ENCODE data around the gene PTX4. TPM values are rescaled to one million over a fixed set of nuclear protein-coding genes. Genes with fewer than 3 reads are reported as not detected.

Gene PTX4
- total RNA-seq, 1 experiment from 2014 or later, result not detected

GRCh38 chr16:1443403-1443973 is 45.3 kb downstream of the PTX4 start:
- peaks cover 0 to 5% (median 4%) of the 10 kb centered on the region in 3 experiments; a peak in 2 of 7 replicates for H3K36me3 Mint-ChIP-seq (ENCODE audit: insufficient read depth in 1 of 3, low read depth in 3 of 3)
- no peak overlapping the region for H3K27ac Mint-ChIP-seq
- TF ChIP-seq CTCF (conservative IDR thresholded peaks at IDR 0.05), result no peak
- Histone ChIP-seq H2AK5ac (ENCODE audit: insufficient read length, low read length) (no peak overlapping the region), H4K91ac (ENCODE audit: insufficient read length, low read depth, low read length) (peak overlapping the region; percentile 51), H2AFZ (ENCODE audit: low read length) (no peak overlapping the region), H3T11ph (ENCODE audit: low read length) (no peak overlapping the region), H2BK120ac (ENCODE audit: low read depth, low read length, poor library complexity, severe bottlenecking) (no peak overlapping the region), H3K4me1 (ENCODE audit: insufficient read depth, low read length) (no peaks in the 10 kb centered on the region), H3K79me1 (ENCODE audit: insufficient read depth, low read depth, low read length, poor library complexity, severe bottlenecking) (no peaks in the 10 kb centered on the region), H2BK20ac (ENCODE audit: low read depth, low read length, poor library complexity, severe bottlenecking) (no peak overlapping the region), H3K23ac (ENCODE audit: insufficient read length, low read depth, low read length) (no peak overlapping the region), H3K23me2 (ENCODE audit: insufficient read length, low read depth, low read length, poor library complexity, severe bottlenecking) (no peaks in the 10 kb centered on the region), H2BK5ac (ENCODE audit: insufficient read length, low read length) (no peak overlapping the region), H3K27ac (ENCODE audit: insufficient read length, low read depth, low read length) (no peak overlapping the region), H4K8ac (replicated peaks; ENCODE audit: insufficient read length, low read depth, low read length) (no peak overlapping the region), H3K27me3 (ENCODE audit: insufficient read depth, low read length) (no peaks in the 10 kb centered on the region), H3K56ac (ENCODE audit: insufficient read length, low read depth, low read length) (no peak overlapping the region), H4K20me1 (ENCODE audit: control insufficient read depth, insufficient read depth, insufficient read length) (peaks cover 2% of the 10 kb centered on the region), H3K14ac (ENCODE audit: insufficient read depth, low read length) (no peak overlapping the region), H3K79me2 (ENCODE audit: insufficient read depth, low read length) (no peaks in the 10 kb centered on the region), H3K4me2 (ENCODE audit: insufficient read depth, insufficient read length, low read length) (no peak overlapping the region), H3K18ac (ENCODE audit: insufficient read length, low read depth, low read length) (no peak overlapping the region), H3K4ac (ENCODE audit: low read depth, low read length) (no peak overlapping the region), H2BK12ac (ENCODE audit: insufficient read length, low read depth, low read length) (no peak overlapping the region), H2BK15ac (ENCODE audit: low read depth, low read length) (no peak overlapping the region), H3K9me3 (ENCODE audit: control insufficient read depth, low read depth, low read length) (no peaks in the 10 kb centered on the region), H3K9ac (ENCODE audit: extremely low read depth, insufficient read length, low read length) (no peak overlapping the region), H4K5ac (ENCODE audit: insufficient read length, low read depth, low read length) (no peak overlapping the region)
- peaks cover 1% of the 10 kb centered on the region; the same call in 1 of the 2 replicates for H3K27me3 Mint-ChIP-seq (ENCODE audit: low read depth)
- H3K4me1 Mint-ChIP-seq, result no peaks in the 10 kb centered on the region
- no CpG with 5 or more reads among the region's 38 CpGs for WGBS (ENCODE audit: extremely low coverage, insufficient read length, low lambda C conversion rate)
- no peaks in the 10 kb centered on the region for H3K9me3 Mint-ChIP-seq
- peak; percentile 46 for DNase-seq
- H3K4me3 Mint-ChIP-seq, result no peak overlapping the region

All from H9 (cell line).